HL-60 (cell line): ENCODE data around the gene NCOR1.

Experiments used
- DNase-seq, 2 experiments: peaks; one replicate each; pipeline ENCODE4 v3.0.0-alpha.2; 2010 to 2020; ENCODE audit warnings: low read depth in 1 of 2, low spot score in 1 of 2
- H3K27ac ChIP-seq: fragments of 250-450 bp; sonication (Bioruptor Pico); replicated peaks from 2 replicates; pipeline ENCODE4 v1.5.1; 2020; ENCODE audit warnings: mild to moderate bottlenecking, moderate library complexity
- H3K27me3 ChIP-seq: fragments of 250-450 bp; sonication (Bioruptor Pico); 2 replicates; pipeline ENCODE4 v1.5.1; 2021; ENCODE audit warnings: mild to moderate bottlenecking, moderate library complexity; ENCODE audit not compliant: insufficient read depth, poor library complexity, severe bottlenecking
- H3K4me3 ChIP-seq: replicated peaks from 2 replicates; pipeline ENCODE4 v1.5.1; 2011; ENCODE audit warnings: mild to moderate bottlenecking, control low read depth, low read length; ENCODE audit not compliant: insufficient read depth
- CTCF ChIP-seq: IDR thresholded peaks from one replicate; pipeline ENCODE4 v1.5.1; 2011; ENCODE audit warnings: low read length, control low read depth, inconsistent platforms; ENCODE audit not compliant: insufficient read depth
- GABPA ChIP-seq: IDR thresholded peaks from 2 replicates; pipeline ENCODE4 v1.6.1; 2012; ENCODE audit warnings: low read depth
- POLR2AphosphoS5 ChIP-seq: IDR thresholded peaks from 2 replicates; pipeline ENCODE4 v1.6.1; 2012; ENCODE audit warnings: low read depth
- REST ChIP-seq: IDR thresholded peaks from 2 replicates; pipeline ENCODE4 v1.6.1; 2012; ENCODE audit warnings: low read depth; ENCODE audit not compliant: insufficient replicate concordance
- SPI1 ChIP-seq: IDR thresholded peaks from 2 replicates; pipeline ENCODE4 v1.6.1; 2012; ENCODE audit warnings: low read depth, mild to moderate bottlenecking, borderline replicate concordance

Gene NCOR1

GRCh38 chr17:16251556-16251955, 36.2 kb upstream of the NCOR1 start:
- TF ChIP-seq SPI1 = no peak
- TF ChIP-seq POLR2AphosphoS5 = no peak
- TF ChIP-seq REST = no peak
- no peak for TF ChIP-seq GABPA
- H3K4me3 ChIP-seq = no peak overlapping the region
- no peaks in the 10 kb centered on the region for H3K27me3 ChIP-seq
- H3K27ac ChIP-seq = no peak overlapping the region
- no peak for DNase-seq

- Histone ChIP-seq H3K4me3 (no peak overlapping the region), H3K27me3 (no peaks in the 10 kb centered on the region), H3K27ac (no peak overlapping the region)
- DNase-seq = no peak
- no peak for TF ChIP-seq POLR2AphosphoS5
- TF ChIP-seq CTCF = no peak
- TF ChIP-seq REST = no peak
- no peak for TF ChIP-seq SPI1
- no peak for TF ChIP-seq GABPA
Measured at GRCh38 chr17:16251043-16251442, 35.7 kb upstream of the NCOR1 start.

- Histone ChIP-seq H3K27ac (no peak overlapping the region), H3K4me3 (no peak overlapping the region), H3K27me3 (no peaks in the 10 kb centered on the region)
- no peak for TF ChIP-seq REST
- TF ChIP-seq SPI1 = no peak
- TF ChIP-seq CTCF = no peak
- no peak for DNase-seq
Measured at GRCh38 chr17:16250635-16251034, 35.3 kb upstream of the NCOR1 start.

GRCh38 chr17:16247586-16247984, 32.3 kb upstream of the NCOR1 start:
- no peak for DNase-seq
- H3K4me3 ChIP-seq = no peak overlapping the region
- TF ChIP-seq CTCF = no peak
- no peak for TF ChIP-seq POLR2AphosphoS5
- TF ChIP-seq REST = no peak
- no peak for TF ChIP-seq SPI1
- no peak for TF ChIP-seq GABPA
- H3K27ac ChIP-seq = no peak overlapping the region
- no peaks in the 10 kb centered on the region for H3K27me3 ChIP-seq
